GM18861 (cell line): ENCODE data around the gene PNPLA8.

Experiments
- ATAC-seq: cut with Tn5 transposase; IDR thresholded peaks from one replicate; pipeline ENCODE4 v1.9.1; 2021; ENCODE audit not compliant: unreplicated experiment

PNPLA8 gene

GRCh38 chr7:108448584-108449505 is 77.1 kb downstream of the PNPLA8 start:
- no peak for ATAC-seq

- no peak for ATAC-seq
Measured at GRCh38 chr7:108442039-108442568, 83.8 kb downstream of the PNPLA8 start.

GRCh38 chr7:108441392-108441955 is 84.5 kb downstream of the PNPLA8 start:
- no peak for ATAC-seq

GRCh38 chr7:108440613-108441012 is 85.3 kb downstream of the PNPLA8 start:
- no peak for ATAC-seq

GRCh38 chr7:108436906-108437305 is 89.0 kb downstream of the PNPLA8 start:
- no peak for ATAC-seq

- ATAC-seq, result no peak
Measured at GRCh38 chr7:108434010-108434409, 91.9 kb downstream of the PNPLA8 start.

GRCh38 chr7:108431099-108431498 is 94.8 kb downstream of the PNPLA8 start:
- no peak for ATAC-seq

- ATAC-seq, result no peak
Measured at GRCh38 chr7:108430664-108431063, 95.3 kb downstream of the PNPLA8 start.

GRCh38 chr7:108427766-108428165 is 98.2 kb downstream of the PNPLA8 start:
- ATAC-seq, result no peak

GRCh38 chr7:108425714-108426275 is 100.1 kb downstream of the PNPLA8 start:
- no peak for ATAC-seq

GRCh38 chr7:108424013-108424412 is 101.9 kb downstream of the PNPLA8 start:
- ATAC-seq, result no peak

- no peak for ATAC-seq
Measured at GRCh38 chr7:108423089-108423989, 102.6 kb downstream of the PNPLA8 start.

GRCh38 chr7:108421720-108422331 is 104.1 kb downstream of the PNPLA8 start:
- no peak for ATAC-seq
